ENCODE results near the gene PRSS8.
A peak's percentile ranks its signal among the peaks of the same experiment; 100 is the strongest.

Gene PRSS8

DNA sequence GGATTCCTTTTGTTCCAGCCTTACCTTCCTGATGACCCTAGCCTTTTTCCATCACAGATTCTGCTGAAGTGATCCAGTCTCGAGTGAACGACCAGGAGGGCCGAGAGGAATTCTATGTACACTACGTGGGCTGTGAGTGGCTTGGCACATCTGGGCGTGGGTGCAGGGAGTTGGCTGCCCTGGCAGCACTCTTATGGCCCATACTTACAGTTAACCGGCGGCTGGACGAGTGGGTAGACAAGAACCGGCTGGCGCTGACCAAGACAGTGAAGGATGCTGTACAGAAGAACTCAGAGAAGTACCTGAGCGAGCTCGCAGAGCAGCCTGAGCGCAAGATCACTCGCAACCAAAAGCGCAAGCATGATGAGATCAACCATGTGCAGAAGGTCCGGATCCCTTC lies 15.4 kb downstream of the PRSS8 start:
- Histone ChIP-seq H3K79me1 (replicated peaks; ENCODE audit: low read length, poor library complexity, severe bottlenecking) (peaks cover 20% of the 10 kb centered on the region), H2BK12ac (ENCODE audit: low read length in 2 of 2) (no peak overlapping the region), H3K9ac (ENCODE audit: low read length) (no peak overlapping the region), H3K23ac (ENCODE audit: low read length in 2 of 2) (no peak overlapping the region), H3K27me3 (ENCODE audit: control insufficient read depth in 1 of 2, insufficient read depth in 1 of 2, low read length in 2 of 2) (no peaks in the 10 kb centered on the region), H2BK5ac (ENCODE audit: low read depth, low read length, poor library complexity, severe bottlenecking) (no peak overlapping the region), H3K36me3 (ENCODE audit: control insufficient read depth in 1 of 2, insufficient read depth in 2 of 2, low read depth in 1 of 2, low read length in 2 of 2) (peaks cover 23 to 50% of the 10 kb centered on the region in 2 experiments), H3K27ac (ENCODE audit: low read length, poor library complexity, severe bottlenecking) (no peak overlapping the region), H2AFZ (ENCODE audit: low read depth, low read length) (no peak overlapping the region), H2BK15ac (ENCODE audit: low read depth, poor library complexity, severe bottlenecking) (no peak overlapping the region), H2AK5ac (ENCODE audit: low read length, severe bottlenecking) (no peak overlapping the region), H3K4me2 (ENCODE audit: low read length, poor library complexity, severe bottlenecking) (no peak overlapping the region), H3K4me3 (ENCODE audit: insufficient read depth in 1 of 2, low read depth in 1 of 2, low read length in 2 of 2) (no peak overlapping the region), H2BK120ac (ENCODE audit: low read depth, low read length) (no peak overlapping the region), H3K14ac (ENCODE audit: low read length in 2 of 2) (no peak overlapping the region), H4K8ac (ENCODE audit: low read length) (no peak overlapping the region), H3K4me1 (ENCODE audit: control insufficient read depth, insufficient read depth, low read depth, low read length) (peaks cover 8% of the 10 kb centered on the region), H3K4ac (ENCODE audit: low read depth in 1 of 2, low read length in 2 of 2) (no peak overlapping the region), H3K9me3 (ENCODE audit: control insufficient read depth, low read length) (no peaks in the 10 kb centered on the region), H3K18ac (ENCODE audit: low read depth in 1 of 2, low read length in 2 of 2) (no peak overlapping the region), H4K91ac (ENCODE audit: low read length) (no peak overlapping the region)
- WGBS = 98% methylated on average over 16 of the region's 16 CpGs
- DNase-seq = no peak

GRCh38 chr16:31118223-31119155 lies 17.0 kb downstream of the PRSS8 start:
- peak overlapping the region in 1 of 2 experiments; percentile 57 for H3K23ac ChIP-seq (ENCODE audit: low read length in 2 of 2)
- H2AFZ ChIP-seq (ENCODE audit: low read depth, low read length) = no peak overlapping the region
- H4K91ac ChIP-seq (ENCODE audit: low read length) = no peak overlapping the region
- peak; percentile 92 for DNase-seq
- H3K4ac ChIP-seq (ENCODE audit: low read depth in 1 of 2, low read length in 2 of 2) = peak overlapping the region in 1 of 2 experiments; percentile 70
- H3K4me3 ChIP-seq (ENCODE audit: insufficient read depth in 1 of 2, low read depth in 1 of 2, low read length in 2 of 2) = peak overlapping the region; percentile 58 to 84
- H2BK120ac ChIP-seq (ENCODE audit: low read depth, low read length) = no peak overlapping the region
- no peak overlapping the region for H2BK15ac ChIP-seq (ENCODE audit: low read depth, poor library complexity, severe bottlenecking)
- 51% methylated on average over 6 of the region's 9 CpGs for WGBS
- H2BK5ac ChIP-seq (ENCODE audit: low read depth, low read length, poor library complexity, severe bottlenecking) = no peak overlapping the region
- H3K27me3 ChIP-seq (ENCODE audit: control insufficient read depth in 1 of 2, insufficient read depth in 1 of 2, low read length in 2 of 2) = no peaks in the 10 kb centered on the region
- H3K27ac ChIP-seq (ENCODE audit: low read length, poor library complexity, severe bottlenecking) = peak overlapping the region; percentile 92
- no peaks in the 10 kb centered on the region for H3K9me3 ChIP-seq (ENCODE audit: control insufficient read depth, low read length)
- H3K79me1 ChIP-seq (replicated peaks; ENCODE audit: low read length, poor library complexity, severe bottlenecking) = peaks cover 20% of the 10 kb centered on the region
- no peak overlapping the region for H3K14ac ChIP-seq (ENCODE audit: low read length in 2 of 2)
- no peak overlapping the region for H2AK5ac ChIP-seq (ENCODE audit: low read length, severe bottlenecking)
- H3K4me1 ChIP-seq (ENCODE audit: control insufficient read depth, insufficient read depth, low read depth, low read length) = peaks cover 10% of the 10 kb centered on the region
- H3K18ac ChIP-seq (ENCODE audit: low read depth in 1 of 2, low read length in 2 of 2) = peak overlapping the region in 1 of 2 experiments; percentile 18
- H3K36me3 ChIP-seq (ENCODE audit: control insufficient read depth in 1 of 2, insufficient read depth in 2 of 2, low read depth in 1 of 2, low read length in 2 of 2) = peaks cover 18 to 37% of the 10 kb centered on the region in 2 experiments
- peak overlapping the region; percentile 93 for H3K9ac ChIP-seq (ENCODE audit: low read length)
- no peak overlapping the region for H4K8ac ChIP-seq (ENCODE audit: low read length)
- H3K4me2 ChIP-seq (ENCODE audit: low read length, poor library complexity, severe bottlenecking) = peak overlapping the region; percentile 72
- H2BK12ac ChIP-seq (ENCODE audit: low read length in 2 of 2) = peak overlapping the region in 1 of 2 experiments; percentile 6

DNA sequence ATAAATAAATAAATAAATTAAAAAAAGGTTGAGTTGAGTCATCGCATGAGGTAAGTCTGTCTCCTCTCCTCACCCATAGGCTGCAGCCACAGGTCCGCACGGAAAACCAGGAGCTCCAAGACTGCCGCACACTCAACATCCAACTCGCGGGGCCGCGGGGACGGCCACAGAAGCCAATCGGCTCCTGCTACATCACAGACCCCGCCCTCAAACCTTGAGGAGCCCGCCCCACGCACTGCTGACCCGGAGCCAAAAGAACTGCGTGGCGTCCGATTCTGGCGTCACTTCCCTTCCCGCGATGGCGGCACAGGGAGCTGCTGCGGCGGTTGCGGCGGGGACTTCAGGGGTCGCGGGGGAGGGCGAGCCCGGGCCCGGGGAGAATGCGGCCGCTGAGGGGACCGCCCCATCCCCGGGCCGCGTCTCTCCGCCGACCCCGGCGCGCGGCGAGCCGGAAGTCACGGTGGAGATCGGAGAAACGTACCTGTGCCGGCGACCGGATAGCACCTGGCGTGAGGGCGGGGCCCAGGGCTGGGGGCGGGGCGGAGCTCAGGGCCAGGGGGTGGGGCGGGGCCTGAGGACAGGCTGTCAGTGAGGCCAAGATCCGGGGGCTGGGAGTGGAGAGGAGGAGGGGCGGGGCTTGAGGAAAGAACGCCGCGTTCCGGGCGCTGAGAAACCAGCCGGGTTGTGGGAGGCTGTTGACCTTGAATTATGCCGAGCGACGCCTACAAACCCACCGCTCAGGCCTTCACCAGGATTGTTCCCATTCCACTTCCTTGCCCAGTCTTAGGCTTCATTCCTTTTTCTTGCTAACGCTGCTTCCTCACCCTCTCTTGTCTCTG lies 17.9 kb downstream of the PRSS8 start, which contains the start of gene KAT8:
Gene KAT8 (plus strand): TSS at position 281 of the 839 bp plus-strand sequence. CDS start 18 bp downstream, at position 299.
- Histone ChIP-seq H3K9me3 (ENCODE audit: control insufficient read depth, low read length) (no peaks in the 10 kb centered on the region), H3K27me3 (ENCODE audit: control insufficient read depth in 1 of 2, insufficient read depth in 1 of 2, low read length in 2 of 2) (no peaks in the 10 kb centered on the region), H2AFZ (ENCODE audit: low read depth, low read length) (peak within 1 kb of the TSS; percentile 58), H3K4me2 (ENCODE audit: low read length, poor library complexity, severe bottlenecking) (peak within 1 kb of the TSS; percentile 72), H2BK12ac (ENCODE audit: low read length in 2 of 2) (peak within 1 kb of the TSS in 1 of 2 experiments; percentile 6), H3K4me1 (ENCODE audit: control insufficient read depth, insufficient read depth, low read depth, low read length) (peaks cover 15% of the 10 kb centered on the region), H2BK15ac (ENCODE audit: low read depth, poor library complexity, severe bottlenecking) (no peak within 1 kb of the TSS), H2BK120ac (ENCODE audit: low read depth, low read length) (peak within 1 kb of the TSS; percentile 45), H4K8ac (ENCODE audit: low read length) (peak within 1 kb of the TSS; percentile 79), H3K14ac (ENCODE audit: low read length in 2 of 2) (no peak within 1 kb of the TSS), H3K4ac (ENCODE audit: low read depth in 1 of 2, low read length in 2 of 2) (peak within 1 kb of the TSS in 1 of 2 experiments; percentile 94), H3K79me1 (replicated peaks; ENCODE audit: low read length, poor library complexity, severe bottlenecking) (peaks cover 23% of the 10 kb centered on the region), H2BK5ac (ENCODE audit: low read depth, low read length, poor library complexity, severe bottlenecking) (peak within 1 kb of the TSS; percentile 90), H3K23ac (ENCODE audit: low read length in 2 of 2) (peak within 1 kb of the TSS in 1 of 2 experiments; percentile 57), H3K36me3 (ENCODE audit: control insufficient read depth in 1 of 2, insufficient read depth in 2 of 2, low read depth in 1 of 2, low read length in 2 of 2) (peaks cover 25 to 44% of the 10 kb centered on the region in 2 experiments), H2AK5ac (ENCODE audit: low read length, severe bottlenecking) (no peak within 1 kb of the TSS), H4K91ac (ENCODE audit: low read length) (peak within 1 kb of the TSS; percentile 45), H3K9ac (ENCODE audit: low read length) (peak within 1 kb of the TSS; percentile 93), H3K27ac (ENCODE audit: low read length, poor library complexity, severe bottlenecking) (peak within 1 kb of the TSS; percentile 92), H3K4me3 (ENCODE audit: insufficient read depth in 1 of 2, low read depth in 1 of 2, low read length in 2 of 2) (peak within 1 kb of the TSS; percentile 84 to 85), H3K18ac (ENCODE audit: low read depth in 1 of 2, low read length in 2 of 2) (peak within 1 kb of the TSS; percentile 69 to 88)
- DNase-seq = peak; percentile 99
- WGBS = under 1% methylated on average over 41 of the region's 68 CpGs
